ENCODE data around the gene CCDC9B.

GRCh38 chr15:40381818-40382529, 41.2 kb upstream of the CCDC9B start:
- no peak for TF ChIP-seq CTCF (IDR thresholded peaks at IDR 0.05)
- no peak for TF ChIP-seq POLR2A (IDR thresholded peaks at IDR 0.05)

Data from esophagus squamous epithelium (tissue), 4 donors.